ENCODE measurements around the gene LGI4.

DNA sequence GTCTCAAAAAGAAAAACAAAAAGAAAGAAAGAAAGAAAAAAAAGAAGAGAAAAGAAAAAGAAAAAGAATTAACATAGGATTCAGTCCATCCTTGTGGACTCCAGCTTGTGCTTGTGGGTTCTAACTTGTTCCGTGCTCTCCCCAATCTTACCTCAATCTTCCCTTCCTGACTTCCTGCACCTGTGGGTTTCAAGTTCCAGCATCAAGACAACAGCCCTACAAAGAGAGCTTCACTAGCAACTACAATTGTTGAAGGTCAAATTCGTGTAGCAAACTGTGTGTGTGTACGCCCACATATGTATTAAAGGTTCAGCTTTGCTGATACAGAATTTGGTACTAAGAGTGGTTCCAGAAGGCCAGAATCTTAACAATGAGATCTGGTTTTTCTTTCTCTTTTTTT lies 45.0 kb upstream of the LGI4 start:
- TF ChIP-seq TOX (CRISPR knock-in tag; IDR thresholded peaks at IDR 0.05; ENCODE audit: borderline replicate concordance) = no peak
- TF ChIP-seq, protein P1, sequence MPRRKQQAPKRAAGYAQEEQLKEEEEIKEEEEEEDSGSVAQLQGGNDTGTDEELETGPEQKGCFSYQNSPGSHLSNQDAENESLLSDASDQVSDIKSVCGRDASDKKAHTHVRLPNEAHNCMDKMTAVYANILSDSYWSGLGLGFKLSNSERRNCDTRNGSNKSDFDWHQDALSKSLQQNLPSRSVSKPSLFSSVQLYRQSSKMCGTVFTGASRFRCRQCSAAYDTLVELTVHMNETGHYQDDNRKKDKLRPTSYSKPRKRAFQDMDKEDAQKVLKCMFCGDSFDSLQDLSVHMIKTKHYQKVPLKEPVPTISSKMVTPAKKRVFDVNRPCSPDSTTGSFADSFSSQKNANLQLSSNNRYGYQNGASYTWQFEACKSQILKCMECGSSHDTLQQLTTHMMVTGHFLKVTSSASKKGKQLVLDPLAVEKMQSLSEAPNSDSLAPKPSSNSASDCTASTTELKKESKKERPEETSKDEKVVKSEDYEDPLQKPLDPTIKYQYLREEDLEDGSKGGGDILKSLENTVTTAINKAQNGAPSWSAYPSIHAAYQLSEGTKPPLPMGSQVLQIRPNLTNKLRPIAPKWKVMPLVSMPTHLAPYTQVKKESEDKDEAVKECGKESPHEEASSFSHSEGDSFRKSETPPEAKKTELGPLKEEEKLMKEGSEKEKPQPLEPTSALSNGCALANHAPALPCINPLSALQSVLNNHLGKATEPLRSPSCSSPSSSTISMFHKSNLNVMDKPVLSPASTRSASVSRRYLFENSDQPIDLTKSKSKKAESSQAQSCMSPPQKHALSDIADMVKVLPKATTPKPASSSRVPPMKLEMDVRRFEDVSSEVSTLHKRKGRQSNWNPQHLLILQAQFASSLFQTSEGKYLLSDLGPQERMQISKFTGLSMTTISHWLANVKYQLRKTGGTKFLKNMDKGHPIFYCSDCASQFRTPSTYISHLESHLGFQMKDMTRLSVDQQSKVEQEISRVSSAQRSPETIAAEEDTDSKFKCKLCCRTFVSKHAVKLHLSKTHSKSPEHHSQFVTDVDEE (CRISPR knock-in tag; IDR thresholded peaks at IDR 0.05) = no peak
- TF ChIP-seq, protein P2, sequence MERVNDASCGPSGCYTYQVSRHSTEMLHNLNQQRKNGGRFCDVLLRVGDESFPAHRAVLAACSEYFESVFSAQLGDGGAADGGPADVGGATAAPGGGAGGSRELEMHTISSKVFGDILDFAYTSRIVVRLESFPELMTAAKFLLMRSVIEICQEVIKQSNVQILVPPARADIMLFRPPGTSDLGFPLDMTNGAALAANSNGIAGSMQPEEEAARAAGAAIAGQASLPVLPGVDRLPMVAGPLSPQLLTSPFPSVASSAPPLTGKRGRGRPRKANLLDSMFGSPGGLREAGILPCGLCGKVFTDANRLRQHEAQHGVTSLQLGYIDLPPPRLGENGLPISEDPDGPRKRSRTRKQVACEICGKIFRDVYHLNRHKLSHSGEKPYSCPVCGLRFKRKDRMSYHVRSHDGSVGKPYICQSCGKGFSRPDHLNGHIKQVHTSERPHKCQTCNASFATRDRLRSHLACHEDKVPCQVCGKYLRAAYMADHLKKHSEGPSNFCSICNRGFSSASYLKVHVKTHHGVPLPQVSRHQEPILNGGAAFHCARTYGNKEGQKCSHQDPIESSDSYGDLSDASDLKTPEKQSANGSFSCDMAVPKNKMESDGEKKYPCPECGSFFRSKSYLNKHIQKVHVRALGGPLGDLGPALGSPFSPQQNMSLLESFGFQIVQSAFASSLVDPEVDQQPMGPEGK (CRISPR knock-in tag; IDR thresholded peaks at IDR 0.05; ENCODE audit: borderline replicate concordance) = no peak
- no peak for TF ChIP-seq ZFP30 (CRISPR knock-in tag; IDR thresholded peaks at IDR 0.05)
- no peak for TF ChIP-seq SNAI2 (CRISPR knock-in tag; IDR thresholded peaks at IDR 0.05)
- TF ChIP-seq OSR1 (CRISPR knock-in tag; IDR thresholded peaks at IDR 0.05) = no peak
- TF ChIP-seq ARNTL (CRISPR knock-in tag; IDR thresholded peaks at IDR 0.05; ENCODE audit: borderline replicate concordance, low read depth) = no peak
- no peak for TF ChIP-seq GLIS3 (CRISPR knock-in tag; IDR thresholded peaks at IDR 0.05)
- TF ChIP-seq, protein P3, sequence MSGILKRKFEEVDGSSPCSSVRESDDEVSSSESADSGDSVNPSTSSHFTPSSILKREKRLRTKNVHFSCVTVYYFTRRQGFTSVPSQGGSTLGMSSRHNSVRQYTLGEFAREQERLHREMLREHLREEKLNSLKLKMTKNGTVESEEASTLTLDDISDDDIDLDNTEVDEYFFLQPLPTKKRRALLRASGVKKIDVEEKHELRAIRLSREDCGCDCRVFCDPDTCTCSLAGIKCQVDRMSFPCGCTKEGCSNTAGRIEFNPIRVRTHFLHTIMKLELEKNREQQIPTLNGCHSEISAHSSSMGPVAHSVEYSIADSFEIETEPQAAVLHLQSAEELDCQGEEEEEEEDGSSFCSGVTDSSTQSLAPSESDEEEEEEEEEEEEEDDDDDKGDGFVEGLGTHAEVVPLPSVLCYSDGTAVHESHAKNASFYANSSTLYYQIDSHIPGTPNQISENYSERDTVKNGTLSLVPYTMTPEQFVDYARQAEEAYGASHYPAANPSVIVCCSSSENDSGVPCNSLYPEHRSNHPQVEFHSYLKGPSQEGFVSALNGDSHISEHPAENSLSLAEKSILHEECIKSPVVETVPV (CRISPR knock-in tag; IDR thresholded peaks at IDR 0.05) = no peak
- no peak for TF ChIP-seq ZNF70 (CRISPR knock-in tag; IDR thresholded peaks at IDR 0.05)
